Osteoblast (primary cell): Measurements from ENCODE around the gene ZFR2. TPM values are rescaled to one million over a fixed set of nuclear protein-coding genes. Genes with fewer than 3 reads are reported as not detected.
A peak's percentile ranks its signal among the peaks of the same experiment; 100 is the strongest.

Source experiments
- DNase-seq: peaks from one replicate; pipeline ENCODE4 v3.0.0; 2011; ENCODE audit warnings: low spot score, mixed read lengths; ENCODE audit not compliant: insufficient read length; ENCODE audit errors: missing footprints
- H2AFZ ChIP-seq: 2 replicates; pipeline ENCODE4 v1.6.0; 2011; ENCODE audit warnings: mild to moderate bottlenecking, low read length
- H3K27ac ChIP-seq: 2 replicates; pipeline ENCODE4 v1.5.1; 2011; ENCODE audit warnings: mild to moderate bottlenecking, low read depth, low read length, moderate library complexity
- H3K27me3 ChIP-seq: 2 replicates; pipeline ENCODE4 v1.6.0; 2012; ENCODE audit warnings: mild to moderate bottlenecking, control low read depth, inconsistent platforms, low read length, moderate library complexity; ENCODE audit not compliant: insufficient read depth
- H3K36me3 ChIP-seq: 2 replicates; pipeline ENCODE4 v1.5.1; 2011; ENCODE audit warnings: mild to moderate bottlenecking, low read length, control low read depth, moderate library complexity; ENCODE audit not compliant: insufficient read depth
- H3K4me1 ChIP-seq: 2 replicates; pipeline ENCODE4 v1.5.1; 2011; ENCODE audit warnings: mild to moderate bottlenecking, low read length, control low read depth, moderate library complexity; ENCODE audit not compliant: insufficient read depth
- H3K4me2 ChIP-seq: 2 replicates; pipeline ENCODE4 v1.6.0; 2011; ENCODE audit warnings: mild to moderate bottlenecking, low read length; ENCODE audit not compliant: insufficient read depth
- H3K4me3 ChIP-seq: fragments of 200-600 bp; sonication (generic); 3 replicates; pipeline ENCODE4 v1.5.1; 2012; ENCODE audit warnings: mild to moderate bottlenecking, low read length, inconsistent platforms; ENCODE audit not compliant: insufficient read depth
- H3K79me2 ChIP-seq: 2 replicates; pipeline ENCODE4 v1.6.0; 2012; ENCODE audit warnings: mild to moderate bottlenecking, low read length, control low read depth, inconsistent platforms; ENCODE audit not compliant: insufficient read depth
- H3K9me3 ChIP-seq: 2 replicates; pipeline ENCODE4 v1.5.1; 2011; ENCODE audit warnings: low read depth, low read length, control low read depth
- H4K20me1 ChIP-seq: 2 replicates; pipeline ENCODE4 v1.6.0; 2012; ENCODE audit warnings: mild to moderate bottlenecking, low read length, control low read depth; ENCODE audit not compliant: insufficient read depth
- CTCF ChIP-seq: IDR thresholded peaks from 2 replicates; pipeline ENCODE4 v1.5.1; 2011; ENCODE audit warnings: mild to moderate bottlenecking, low read depth, low read length, moderate library complexity; ENCODE audit errors: extremely low read depth
- total RNA-seq: library from RNA; depleted of rRNA; stranded (reverse); fragments of >200 nt; gene quantifications from 2 replicates; pipeline ENCODE4 v1.2.3, GENCODE V29; 2012

ZFR2 gene
- total RNA-seq, 1 donor = not detected

- no peaks in the 10 kb centered on the region for H3K36me3 ChIP-seq
- no peaks in the 10 kb centered on the region for H4K20me1 ChIP-seq
- no peak overlapping the region for H3K27ac ChIP-seq
- H3K27me3 ChIP-seq = peaks cover 14% of the 10 kb centered on the region
- H2AFZ ChIP-seq = no peak overlapping the region
- no peak for TF ChIP-seq CTCF
- peak; percentile 9 for DNase-seq
- no peaks in the 10 kb centered on the region for H3K9me3 ChIP-seq
- H3K4me3 ChIP-seq = no peak overlapping the region
- no peak overlapping the region for H3K4me2 ChIP-seq
- H3K79me2 ChIP-seq = no peaks in the 10 kb centered on the region
- no peaks in the 10 kb centered on the region for H3K4me1 ChIP-seq
Observed at GRCh38 chr19:3796358-3796757, 72.5 kb downstream of the ZFR2 start.

- Histone ChIP-seq H3K4me2 (no peak overlapping the region), H3K9me3 (no peaks in the 10 kb centered on the region), H3K36me3 (no peaks in the 10 kb centered on the region), H3K27me3 (no peaks in the 10 kb centered on the region), H3K4me1 (no peaks in the 10 kb centered on the region), H2AFZ (no peak overlapping the region), H4K20me1 (no peaks in the 10 kb centered on the region), H3K27ac (no peak overlapping the region), H3K4me3 (no peak overlapping the region), H3K79me2 (no peaks in the 10 kb centered on the region)
- TF ChIP-seq CTCF = no peak
- DNase-seq = peak; percentile 44
Observed at GRCh38 chr19:3793799-3794198, 75.0 kb downstream of the ZFR2 start.

DNA sequence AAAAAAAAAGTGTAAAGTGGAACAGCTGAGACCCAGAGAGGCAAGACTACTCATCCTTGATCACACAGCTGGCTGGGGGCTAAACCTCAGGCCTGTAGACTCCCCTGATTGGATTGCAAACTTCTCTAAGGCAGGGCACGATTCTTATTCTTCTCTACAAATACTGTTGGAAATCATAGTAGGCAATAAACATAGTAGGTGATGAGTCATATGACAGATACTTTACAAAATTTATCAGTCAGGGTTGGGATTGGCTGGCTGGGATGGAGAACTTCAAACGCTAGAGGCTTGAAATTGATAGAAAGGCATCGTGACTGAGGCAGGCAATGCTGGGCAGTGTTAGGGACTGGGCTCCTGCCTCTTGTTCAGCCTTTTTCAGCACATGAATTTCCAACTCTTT lies 76.7 kb downstream of the ZFR2 start:
- Histone ChIP-seq H3K36me3 (no peaks in the 10 kb centered on the region), H2AFZ (no peak overlapping the region), H3K9me3 (no peaks in the 10 kb centered on the region), H3K4me1 (no peaks in the 10 kb centered on the region), H3K79me2 (no peaks in the 10 kb centered on the region), H4K20me1 (no peaks in the 10 kb centered on the region), H3K27ac (no peak overlapping the region), H3K4me3 (no peak overlapping the region), H3K4me2 (no peak overlapping the region), H3K27me3 (no peaks in the 10 kb centered on the region)
- no peak for TF ChIP-seq CTCF
- DNase-seq = no peak

DNA sequence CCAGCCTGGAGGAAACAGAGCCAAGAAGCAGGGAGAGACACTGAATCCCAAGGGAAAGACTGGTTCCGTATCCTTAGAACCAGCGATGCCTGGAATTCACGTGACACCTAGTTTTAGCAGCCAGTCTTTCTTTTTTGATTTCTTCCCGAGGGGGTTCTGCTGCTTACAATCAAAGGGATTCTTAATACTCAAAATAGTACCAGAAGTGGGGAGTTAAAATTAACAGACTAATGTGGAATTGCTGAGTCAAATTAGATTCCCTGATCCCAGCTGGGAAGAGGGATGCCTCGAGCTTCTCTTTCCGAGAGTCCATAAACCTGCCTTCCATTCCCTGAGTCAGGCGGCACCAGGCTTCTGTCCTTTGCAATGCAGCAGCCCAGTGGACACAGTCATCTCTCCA lies 77.9 kb downstream of the ZFR2 start:
- peak; percentile 5 for DNase-seq
- H3K79me2 ChIP-seq = no peaks in the 10 kb centered on the region
- no peak overlapping the region for H2AFZ ChIP-seq
- H3K4me1 ChIP-seq = no peaks in the 10 kb centered on the region
- peaks cover 4% of the 10 kb centered on the region for H3K27me3 ChIP-seq
- H3K4me3 ChIP-seq = no peak overlapping the region
- H3K27ac ChIP-seq = no peak overlapping the region
- no peaks in the 10 kb centered on the region for H3K36me3 ChIP-seq
- H4K20me1 ChIP-seq = no peaks in the 10 kb centered on the region
- no peak overlapping the region for H3K4me2 ChIP-seq
- H3K9me3 ChIP-seq = no peaks in the 10 kb centered on the region
- TF ChIP-seq CTCF = no peak
